T-helper 2 cell treated with Interferon-gamma antibody and Interleukin-4, amounts not matched to agents 100 ng/mL and 5 ng/mL, for 36 hours (primary cell): ENCODE results near the gene SLC4A4. TPM values are rescaled to one million over a fixed set of nuclear protein-coding genes. Genes with fewer than 3 reads are reported as not detected.

Source experiments
- intact Hi-C: fragments of 100-400 bp; cut with micrococcal nuclease; formaldehyde crosslinking; loops from one replicate; pipeline ENCODE4 v1.15.1; 2023
- total RNA-seq: library from RNA; stranded (reverse); gene quantifications from 2 replicates; pipeline ENCODE4 v1.2.3, GENCODE V29; 2022

Gene SLC4A4
- total RNA-seq, 1 donor from 2014 or later, result 1.9 TPM

DNA sequence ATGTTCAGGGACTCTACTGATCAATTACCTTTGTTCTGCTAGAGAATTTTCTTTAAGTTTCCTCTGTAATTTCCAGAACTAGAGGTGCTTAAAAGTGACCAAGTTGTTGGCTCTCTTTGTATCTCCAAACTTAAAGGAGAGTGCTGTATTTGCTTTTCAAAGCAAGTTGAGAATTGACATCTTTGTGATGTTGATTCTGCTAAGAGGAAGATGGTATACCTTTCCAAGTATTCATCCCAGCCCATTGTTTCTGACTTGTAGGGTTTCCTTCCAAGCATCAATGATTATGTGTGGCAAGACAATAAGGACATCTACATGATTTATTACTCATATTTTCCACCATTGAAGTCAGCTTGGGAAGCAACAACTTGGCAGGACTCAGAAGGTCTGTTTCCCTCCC, 254.5 kb downstream of the SLC4A4 start:
- intact Hi-C loops, result no loop called here

- intact Hi-C loops, result no loop called here
These were observed 256.8 kb downstream of the SLC4A4 start for GRCh38 chr4:71595576-71596108.

DNA sequence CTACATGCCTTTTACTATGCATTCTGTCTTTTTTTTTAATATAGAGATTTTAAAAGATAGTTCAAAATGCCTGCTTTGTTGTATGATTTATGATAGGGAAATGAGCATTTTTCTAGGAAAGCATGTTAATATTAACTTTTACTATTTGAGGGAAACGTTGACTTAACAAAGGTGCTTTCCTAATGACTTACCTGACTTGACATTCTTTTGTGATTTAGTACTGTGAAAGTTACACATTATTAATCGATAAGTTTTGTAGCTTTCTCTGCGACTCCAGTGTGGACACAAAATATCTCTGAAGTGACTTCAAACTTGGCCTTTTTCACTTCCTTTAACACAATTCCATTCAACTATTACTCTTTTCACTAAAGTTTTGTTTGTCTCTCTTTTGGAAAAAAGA, 260.8 kb downstream of the SLC4A4 start:
- intact Hi-C loops, result no loop called here

DNA sequence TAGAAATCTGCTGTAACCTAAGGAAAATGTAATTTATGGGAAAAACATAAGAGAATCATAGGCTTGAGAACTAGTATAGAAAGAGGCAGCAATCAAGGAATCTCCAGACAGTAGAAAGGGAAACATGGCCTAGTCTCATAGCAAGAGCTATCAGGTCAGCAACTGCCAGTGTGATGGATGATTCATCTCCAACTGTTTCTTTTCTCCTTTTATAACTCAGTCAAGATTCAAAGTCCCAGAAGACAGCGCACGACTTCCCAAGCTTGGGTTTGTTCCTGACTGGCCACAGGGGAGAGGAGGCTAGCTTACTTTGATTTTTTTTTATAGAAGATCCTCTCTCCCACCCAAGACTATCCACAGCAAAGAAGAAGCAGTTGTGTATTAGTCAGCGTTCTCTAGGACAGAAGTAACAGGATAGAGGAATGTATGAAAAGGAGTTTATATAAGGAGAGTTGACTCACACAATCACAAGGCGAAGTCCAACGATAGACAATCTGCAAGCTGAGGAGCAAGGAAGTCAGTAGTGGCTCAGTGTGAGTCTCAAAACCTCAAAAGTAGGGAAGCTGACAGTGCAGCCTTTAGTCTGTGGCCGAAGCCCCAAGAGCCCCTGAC, 263.6 kb downstream of the SLC4A4 start:
- intact Hi-C loops, result no loop called here

DNA sequence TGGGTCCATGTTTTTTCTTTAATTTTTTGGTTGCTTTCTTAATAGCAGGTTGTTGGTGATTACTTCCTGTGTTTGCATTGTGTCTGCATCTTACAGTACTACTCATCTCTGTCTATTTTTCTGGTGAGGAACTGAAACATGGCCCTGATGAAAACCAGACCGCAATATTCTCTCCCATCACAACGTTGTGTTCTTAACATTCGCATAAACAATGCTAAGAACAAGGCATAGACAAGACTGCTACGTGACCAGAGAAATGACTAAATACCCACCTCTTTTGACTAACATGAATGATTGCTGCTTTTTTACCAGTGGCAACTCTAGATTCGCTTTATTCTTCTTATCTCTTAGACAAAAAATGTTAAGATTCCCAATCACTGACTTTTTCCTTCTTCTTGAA, 266.0 kb downstream of the SLC4A4 start:
- intact Hi-C loops, result no loop called here

GRCh38 chr4:71607109-71607508, 268.3 kb downstream of the SLC4A4 start:
- intact Hi-C loops, result no loop called here

DNA sequence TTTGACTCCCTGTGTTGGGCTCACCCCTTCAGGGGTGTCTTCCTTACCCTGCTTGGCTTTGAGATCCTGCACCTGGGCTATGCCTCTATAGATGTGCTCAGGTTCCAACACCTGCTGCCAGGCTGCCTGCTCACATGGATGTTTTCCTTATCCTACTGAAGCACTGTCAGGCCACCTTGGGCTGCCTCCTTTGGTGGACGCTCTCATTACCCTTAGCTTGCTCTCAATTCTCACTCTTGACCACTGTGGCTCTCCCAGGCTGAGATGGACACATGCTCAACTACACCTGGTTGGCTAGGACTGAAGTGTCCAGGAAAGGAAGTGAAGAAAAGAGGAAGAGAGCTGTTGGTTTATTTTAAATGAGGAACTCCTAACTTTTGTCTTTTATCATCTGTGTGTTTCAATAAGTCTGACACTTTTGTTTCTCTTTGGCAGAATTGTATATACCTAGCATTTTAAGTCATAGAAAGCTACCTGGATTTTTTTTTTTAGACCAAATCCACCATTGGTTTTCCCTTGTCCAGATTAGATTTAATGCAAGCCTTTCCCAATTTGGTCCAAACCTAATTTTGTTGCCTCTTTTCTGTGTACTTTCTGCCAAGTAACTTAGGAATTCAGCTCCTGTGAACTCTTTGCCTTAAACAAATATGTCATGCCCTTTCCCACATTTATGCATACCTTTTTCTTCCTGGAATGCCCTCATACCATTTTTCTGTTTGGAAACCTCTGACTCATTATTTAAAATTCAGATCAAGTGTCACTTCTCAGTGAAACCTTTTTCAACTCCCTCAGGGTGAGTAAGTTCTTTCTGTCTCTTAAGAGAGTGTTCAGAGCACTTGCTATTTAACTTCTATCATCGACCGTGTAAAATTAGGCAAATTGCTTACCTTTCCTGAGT, 269.2 kb downstream of the SLC4A4 start:
- intact Hi-C loops, result no loop called here

DNA sequence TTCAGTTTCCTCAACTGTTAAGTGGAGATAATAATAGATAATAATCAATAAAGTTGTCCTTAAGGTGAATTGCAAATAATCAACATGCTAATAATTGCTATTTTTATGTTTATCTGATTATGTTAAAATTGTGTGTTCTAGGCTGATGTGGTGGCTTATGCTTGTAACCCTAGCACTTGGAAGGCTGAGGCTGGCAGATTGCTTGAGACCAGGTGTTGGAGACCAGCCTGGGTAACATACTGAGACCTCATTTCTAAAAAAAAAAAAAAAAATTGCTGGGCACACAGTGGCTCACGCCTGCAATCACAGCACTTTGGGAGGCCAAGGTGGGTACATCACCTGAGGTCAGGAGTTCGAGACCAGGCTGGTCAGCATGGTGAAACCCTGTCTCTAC, 269.9 kb downstream of the SLC4A4 start:
- intact Hi-C loops, result no loop called here

- intact Hi-C loops, result no loop called here
These were observed 270.3 kb downstream of the SLC4A4 start for GRCh38 chr4:71609167-71609566.

DNA sequence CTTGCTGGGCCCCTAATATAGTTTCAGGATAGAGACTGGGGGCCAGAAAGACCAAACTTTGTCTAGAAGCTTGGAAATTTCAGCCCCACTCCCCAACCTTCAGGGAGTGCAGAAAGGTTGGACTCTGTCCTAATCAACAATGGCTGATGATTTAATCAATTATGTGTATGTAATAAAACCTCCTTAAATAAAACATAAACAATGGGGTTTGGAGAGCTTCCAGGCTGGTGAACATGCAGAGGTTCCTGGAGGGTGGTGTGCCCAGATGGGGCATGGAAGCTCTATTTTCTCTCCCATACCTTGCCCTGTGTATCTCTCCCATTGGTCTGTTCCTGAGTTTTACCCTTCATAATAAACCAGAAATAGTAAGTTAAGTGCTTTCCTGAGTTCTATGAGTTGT, 270.8 kb downstream of the SLC4A4 start:
- intact Hi-C loops, result no loop called here

GRCh38 chr4:71614621-71615020, 275.8 kb downstream of the SLC4A4 start:
- intact Hi-C loops, result no loop called here

- intact Hi-C loops, result no loop called here
These were observed 277.5 kb downstream of the SLC4A4 start for GRCh38 chr4:71616168-71616811.
